ENCODE measurements around the gene NAPSA.

NAPSA gene

GRCh38 chr19:50313812-50314536 lies 51.5 kb downstream of the NAPSA start:
- DNase-seq = no peak

- no peak for DNase-seq
These were observed 52.2 kb downstream of the NAPSA start for GRCh38 chr19:50312967-50313811.

GRCh38 chr19:50311723-50312635 lies 53.5 kb downstream of the NAPSA start:
- DNase-seq = no peak

- DNase-seq = no peak
These were observed 54.5 kb downstream of the NAPSA start for GRCh38 chr19:50310759-50311465.

- DNase-seq = no peak
These were observed 55.9 kb downstream of the NAPSA start for GRCh38 chr19:50309396-50310125.

- DNase-seq = no peak
These were observed 56.4 kb downstream of the NAPSA start for GRCh38 chr19:50308991-50309390.

All from NCI-H524 treated with DMSO at 0.1 percent for 48 hours (cell line).